ENCODE measurements around the gene NOS1.

- no peak for TF ChIP-seq CTCF (conservative IDR thresholded peaks at IDR 0.05 in 1 of 2, IDR thresholded peaks at IDR 0.05 in 1 of 2; ENCODE audit: low read depth in 1 of 2, low read length in 2 of 2)
- TF ChIP-seq EZH2 (IDR thresholded peaks at IDR 0.05; ENCODE audit: low read length, missing control alignments): no peak
Observed at GRCh38 chr12:117193903-117194302, 167.5 kb downstream of the NOS1 start.

Measured in fibroblast of lung (primary cell).